ENCODE data around the gene NUDT13.

Gene NUDT13

GRCh38 chr10:73110345-73110849 is at the start of gene NUDT13:
Gene NUDT13, plus strand, starts transcription at chr10:73110455. Its CDS starts 3,911 bp downstream, at chr10:73114366.
- DNase-seq (ENCODE audit: low spot score), result peak; percentile 62

- DNase-seq (ENCODE audit: low spot score), result no peak
These were observed 49.3 kb upstream of the NUDT13 start for GRCh38 chr10:73060738-73061635.

- no peak for DNase-seq (ENCODE audit: low spot score)
These were observed 48.5 kb upstream of the NUDT13 start for GRCh38 chr10:73061743-73062142.

GRCh38 chr10:73065441-73065840 is 44.8 kb upstream of the NUDT13 start:
- no peak for DNase-seq (ENCODE audit: low spot score)

- no peak for DNase-seq (ENCODE audit: low spot score)
These were observed 36.6 kb upstream of the NUDT13 start for GRCh38 chr10:73073627-73074026.

- no peak for DNase-seq (ENCODE audit: low spot score)
These were observed 34.4 kb upstream of the NUDT13 start for GRCh38 chr10:73075829-73076228.

- DNase-seq (ENCODE audit: low spot score), result no peak
These were observed 33.7 kb upstream of the NUDT13 start for GRCh38 chr10:73076360-73077183.

GRCh38 chr10:73079779-73080541 is 30.3 kb upstream of the NUDT13 start:
- no peak for DNase-seq (ENCODE audit: low spot score)

GRCh38 chr10:73083221-73083620 is 27.0 kb upstream of the NUDT13 start:
- DNase-seq (ENCODE audit: low spot score), result no peak

GRCh38 chr10:73084209-73084608 is 26.0 kb upstream of the NUDT13 start:
- DNase-seq (ENCODE audit: low spot score), result no peak

GRCh38 chr10:73086816-73087215 is 23.4 kb upstream of the NUDT13 start:
- DNase-seq (ENCODE audit: low spot score), result no peak

GRCh38 chr10:73088304-73088703 is 22.0 kb upstream of the NUDT13 start:
- DNase-seq (ENCODE audit: low spot score), result no peak

GRCh38 chr10:73092830-73093229 is 17.4 kb upstream of the NUDT13 start:
- no peak for DNase-seq (ENCODE audit: low spot score)

GRCh38 chr10:73093922-73094850 is 16.1 kb upstream of the NUDT13 start:
- no peak for DNase-seq (ENCODE audit: low spot score)

GRCh38 chr10:73094986-73095480 is 15.2 kb upstream of the NUDT13 start:
- DNase-seq (ENCODE audit: low spot score), result no peak

GRCh38 chr10:73095481-73096021 is 14.7 kb upstream of the NUDT13 start:
- no peak for DNase-seq (ENCODE audit: low spot score)

- peak; percentile 77 for DNase-seq (ENCODE audit: low spot score)
These were observed 14.2 kb upstream of the NUDT13 start for GRCh38 chr10:73096041-73096448.

GRCh38 chr10:73096449-73097304 is 13.6 kb upstream of the NUDT13 start, which contains the start of gene P4HA1:
Gene P4HA1, minus strand, starts transcription at chr10:73096866. Its CDS starts 21,983 bp downstream, at chr10:73074883.
- DNase-seq (ENCODE audit: low spot score), result peak; percentile 99

GRCh38 chr10:73097305-73097670 is 13.0 kb upstream of the NUDT13 start:
- DNase-seq (ENCODE audit: low spot score), result no peak

All from ecto neural progenitor cell (in vitro differentiated cells).